ENCODE results near the gene FBH1.
A peak's percentile ranks its signal among the peaks of the same experiment; 100 is the strongest.

Gene FBH1

GRCh38 chr10:5977471-5978229, 87.6 kb downstream of the FBH1 start, which contains the start of gene IL15RA:
TSS of gene IL15RA (minus strand) at chr10:5977543. CDS start at chr10:5977492, 51 bp downstream.
- DNase-seq (ENCODE audit: low read depth) = peak; percentile 86
- peak within 1 kb of the TSS; percentile 60 for H3K4me3 ChIP-seq (ENCODE audit: low read depth, low read length)
- TF ChIP-seq CTCF (IDR thresholded peaks at IDR 0.05; ENCODE audit: low read depth, low read length) (no peak), MAX (IDR thresholded peaks at IDR 0.05; ENCODE audit: low read depth, low read length) (0 out of 2 replicates have a peak, but pooled peaks have one; percentile 27), MYC (IDR thresholded peaks at IDR 0.05; ENCODE audit: low read depth, low read length) (peak; percentile 50; the same call in 1 of the 2 replicates)

GRCh38 chr10:5978230-5978489, 88.1 kb downstream of the FBH1 start:
- TF ChIP-seq MYC (IDR thresholded peaks at IDR 0.05; ENCODE audit: low read depth, low read length) (no peak), MAX (IDR thresholded peaks at IDR 0.05; ENCODE audit: low read depth, low read length) (no peak), CTCF (IDR thresholded peaks at IDR 0.05; ENCODE audit: low read depth, low read length) (no peak), POLR2A (IDR thresholded peaks at IDR 0.05; ENCODE audit: extremely low read depth, insufficient read length) (no peak)
- DNase-seq (ENCODE audit: low read depth) = no peak
- H3K4me3 ChIP-seq (ENCODE audit: low read depth, low read length) = peak overlapping the region; percentile 28

- no peak for TF ChIP-seq MAX (IDR thresholded peaks at IDR 0.05; ENCODE audit: low read depth, low read length)
- TF ChIP-seq MYC (IDR thresholded peaks at IDR 0.05; ENCODE audit: low read depth, low read length) = no peak
- TF ChIP-seq CTCF (IDR thresholded peaks at IDR 0.05; ENCODE audit: low read depth, low read length) = no peak
- TF ChIP-seq POLR2A (IDR thresholded peaks at IDR 0.05; ENCODE audit: extremely low read depth, insufficient read length) = no peak
- no peak overlapping the region for H3K4me3 ChIP-seq (ENCODE audit: low read depth, low read length)
- DNase-seq (ENCODE audit: low read depth) = no peak
Measured at GRCh38 chr10:5981529-5981928, 91.5 kb downstream of the FBH1 start.

DNA sequence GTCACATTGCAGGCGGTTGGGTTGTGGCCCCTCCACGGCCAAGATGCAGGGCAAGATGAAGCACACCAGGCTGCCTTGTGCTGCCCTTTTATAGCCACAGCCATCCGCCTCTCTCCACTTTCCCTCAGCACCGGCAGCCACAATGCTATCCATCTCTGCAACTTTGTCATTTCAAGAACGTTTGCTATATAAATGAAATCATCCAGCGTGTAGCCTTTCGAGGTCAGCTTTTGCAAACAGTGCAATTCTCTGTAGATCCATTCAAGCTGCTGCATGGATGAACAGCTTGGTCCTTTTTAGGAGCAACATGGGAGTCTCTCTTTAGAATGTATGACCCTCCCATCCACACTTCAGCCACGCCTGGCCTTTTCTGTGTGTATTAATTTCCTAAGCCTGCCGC, 93.7 kb downstream of the FBH1 start:
- TF ChIP-seq POLR2A (IDR thresholded peaks at IDR 0.05; ENCODE audit: extremely low read depth, insufficient read length) = no peak
- TF ChIP-seq CTCF (IDR thresholded peaks at IDR 0.05; ENCODE audit: low read depth, low read length) = no peak
- TF ChIP-seq MAX (IDR thresholded peaks at IDR 0.05; ENCODE audit: low read depth, low read length) = no peak
- no peak for TF ChIP-seq MYC (IDR thresholded peaks at IDR 0.05; ENCODE audit: low read depth, low read length)
- H3K4me3 ChIP-seq (ENCODE audit: low read depth, low read length) = no peak overlapping the region
- DNase-seq (ENCODE audit: low read depth) = no peak

DNA sequence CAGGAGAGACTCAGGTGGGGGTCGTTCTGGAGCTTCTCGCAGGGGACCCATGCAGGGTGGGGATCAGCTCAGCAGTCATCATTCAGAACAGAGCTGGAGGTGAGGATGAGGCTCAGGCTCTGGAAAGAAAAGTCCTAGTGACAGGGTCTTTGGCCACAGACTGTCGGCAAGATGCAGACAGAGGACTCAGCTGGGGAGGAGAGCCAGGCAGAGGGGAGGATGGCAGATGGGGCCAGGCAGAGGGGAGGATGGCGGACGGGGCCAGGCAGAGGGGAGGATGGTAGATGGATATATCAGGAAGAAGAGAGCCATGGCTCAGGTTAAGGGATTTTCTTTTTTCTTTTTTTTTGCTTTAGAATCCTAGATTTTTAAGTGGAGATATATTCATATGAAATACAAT, 95.0 kb downstream of the FBH1 start:
- no peak overlapping the region for H3K4me3 ChIP-seq (ENCODE audit: low read depth, low read length)
- TF ChIP-seq CTCF (IDR thresholded peaks at IDR 0.05; ENCODE audit: low read depth, low read length) (no peak), MYC (IDR thresholded peaks at IDR 0.05; ENCODE audit: low read depth, low read length) (no peak), MAX (IDR thresholded peaks at IDR 0.05; ENCODE audit: low read depth, low read length) (no peak), POLR2A (IDR thresholded peaks at IDR 0.05; ENCODE audit: extremely low read depth, insufficient read length) (no peak)
- DNase-seq (ENCODE audit: low read depth) = no peak

Data from NB4 (cell line).